NCI-H1930 (cell line): ENCODE data around the gene BRSK1.
"Not testable (repeated sequence)": the region's sequence is repeated elsewhere in the genome, so short reads cannot be mapped to it uniquely, and the experiment has no call there.

Experiments used
- DNase-seq, 2 experiments: peaks; one replicate each; lab custom pipeline; 2025; lab: John Stamatoyannopoulos, UW

BRSK1 gene

DNA sequence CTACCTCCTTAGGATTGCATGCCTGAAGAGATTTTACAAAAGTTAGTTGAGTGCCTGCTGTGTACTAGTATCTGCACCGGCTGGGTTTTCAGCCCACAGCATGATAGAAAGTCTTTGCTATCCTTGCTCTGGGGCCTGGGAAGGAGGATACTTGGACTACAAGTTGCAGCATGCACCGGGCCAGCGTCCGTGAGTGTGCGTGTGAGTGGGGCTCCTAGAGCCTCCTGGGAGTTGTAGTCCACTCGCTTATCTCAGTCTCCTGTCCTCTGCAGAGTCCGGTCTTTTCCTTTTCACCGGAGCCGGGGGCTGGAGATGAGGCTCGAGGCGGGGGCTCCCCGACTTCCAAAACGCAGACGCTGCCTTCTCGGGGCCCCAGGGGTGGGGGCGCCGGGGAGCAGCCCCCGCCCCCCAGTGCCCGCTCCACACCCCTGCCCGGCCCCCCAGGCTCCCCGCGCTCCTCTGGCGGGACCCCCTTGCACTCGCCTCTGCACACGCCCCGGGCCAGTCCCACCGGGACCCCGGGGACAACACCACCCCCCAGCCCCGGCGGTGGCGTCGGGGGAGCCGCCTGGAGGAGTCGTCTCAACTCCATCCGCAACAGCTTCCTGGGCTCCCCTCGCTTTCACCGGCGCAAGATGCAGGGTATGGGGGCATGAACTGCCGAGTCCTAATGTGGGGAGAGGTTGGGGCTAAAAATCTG, 20.6 kb downstream of the BRSK1 start:
- peak; percentile 34 to 68 for DNase-seq

DNA sequence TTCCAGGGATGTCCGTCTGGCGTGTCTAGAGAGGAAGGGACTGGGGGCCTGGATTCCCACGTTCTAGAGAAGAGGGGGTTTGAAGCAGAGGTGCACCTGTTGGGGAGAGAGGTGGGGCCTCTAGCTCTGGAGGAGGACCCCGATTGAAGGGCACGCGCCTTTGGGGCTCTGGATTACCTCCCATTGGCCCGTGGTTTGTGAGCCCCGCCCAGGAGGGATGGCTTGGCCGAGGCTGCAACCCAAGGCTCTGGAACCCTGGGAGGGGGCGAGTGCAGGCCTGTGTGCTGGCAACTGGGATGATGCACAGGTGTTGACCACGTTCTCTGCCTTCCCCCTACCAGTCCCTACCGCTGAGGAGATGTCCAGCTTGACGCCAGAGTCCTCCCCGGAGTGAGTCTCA, 21.2 kb downstream of the BRSK1 start:
- DNase-seq = no peak

DNA sequence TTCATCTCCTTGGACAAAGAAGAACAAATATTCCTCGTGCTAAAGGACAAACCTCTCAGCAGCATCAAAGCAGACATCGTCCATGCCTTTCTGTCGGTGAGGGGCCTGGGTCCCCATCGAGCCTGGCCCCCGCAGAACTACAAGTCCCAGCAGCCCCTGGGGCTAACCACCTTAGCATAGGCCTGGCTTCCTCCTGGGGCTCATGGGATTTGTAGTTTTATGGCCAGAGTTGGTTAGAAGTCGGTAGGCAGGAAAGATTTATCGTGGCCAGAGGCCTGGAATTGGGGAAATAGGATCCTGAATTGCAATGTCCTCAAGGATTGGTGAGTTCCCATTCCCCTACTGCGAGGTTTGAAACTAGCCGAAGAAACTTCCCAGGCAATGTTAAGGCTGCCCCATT, 21.7 kb downstream of the BRSK1 start:
- DNase-seq = peak; percentile 22 to 60

- DNase-seq = no peak
Measured at GRCh38 chr19:55305983-55306562, 22.3 kb downstream of the BRSK1 start.

GRCh38 chr19:55306712-55307111, 22.9 kb downstream of the BRSK1 start:
- DNase-seq = no peak

DNA sequence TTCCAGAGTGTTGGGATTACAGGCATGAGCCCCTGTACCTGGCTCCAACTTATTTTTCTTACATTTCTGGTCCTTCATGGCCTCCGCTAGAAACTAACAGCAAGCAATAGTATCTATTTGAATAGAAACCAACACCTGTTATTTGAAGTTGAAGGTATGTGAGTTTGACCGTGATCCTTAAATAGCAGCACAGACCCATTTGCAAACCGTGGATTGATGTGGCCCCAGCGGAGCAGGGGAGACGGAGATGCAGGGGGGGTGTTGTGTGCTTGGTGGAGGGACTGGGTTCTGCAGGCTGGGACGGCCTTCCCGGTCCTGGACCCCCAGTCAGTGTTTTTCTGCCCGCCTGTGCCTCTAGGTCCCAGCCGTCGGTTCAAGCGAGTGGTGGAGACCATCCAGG, 24.5 kb downstream of the BRSK1 start:
- DNase-seq = no peak

- DNase-seq = no peak
Measured at GRCh38 chr19:55309448-55309847, 25.7 kb downstream of the BRSK1 start.

GRCh38 chr19:55310498-55310897, 26.7 kb downstream of the BRSK1 start:
- no peak for DNase-seq

DNA sequence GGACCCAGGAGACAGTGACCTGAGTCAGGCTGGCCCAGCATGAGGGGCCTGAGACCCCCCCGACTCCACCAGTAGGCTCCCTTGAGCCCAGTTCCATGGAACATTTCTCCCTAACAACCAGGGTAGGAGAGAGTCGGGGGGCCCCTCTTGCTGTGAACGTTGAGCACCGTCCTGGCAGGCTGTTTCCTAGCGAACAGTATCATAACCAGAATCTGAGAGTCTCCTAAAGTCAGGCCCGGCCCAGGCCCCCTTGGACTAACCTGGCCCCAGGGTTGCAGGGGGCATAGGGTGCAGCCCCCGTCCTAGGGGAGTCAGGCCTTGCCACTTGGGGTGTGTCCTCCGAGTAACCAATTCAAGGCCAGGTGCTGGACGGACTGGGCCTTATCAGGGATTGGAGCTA, 27.6 kb downstream of the BRSK1 start:
- DNase-seq = no peak

- no peak for DNase-seq
Measured at GRCh38 chr19:55311797-55312196, 28.0 kb downstream of the BRSK1 start.

DNA sequence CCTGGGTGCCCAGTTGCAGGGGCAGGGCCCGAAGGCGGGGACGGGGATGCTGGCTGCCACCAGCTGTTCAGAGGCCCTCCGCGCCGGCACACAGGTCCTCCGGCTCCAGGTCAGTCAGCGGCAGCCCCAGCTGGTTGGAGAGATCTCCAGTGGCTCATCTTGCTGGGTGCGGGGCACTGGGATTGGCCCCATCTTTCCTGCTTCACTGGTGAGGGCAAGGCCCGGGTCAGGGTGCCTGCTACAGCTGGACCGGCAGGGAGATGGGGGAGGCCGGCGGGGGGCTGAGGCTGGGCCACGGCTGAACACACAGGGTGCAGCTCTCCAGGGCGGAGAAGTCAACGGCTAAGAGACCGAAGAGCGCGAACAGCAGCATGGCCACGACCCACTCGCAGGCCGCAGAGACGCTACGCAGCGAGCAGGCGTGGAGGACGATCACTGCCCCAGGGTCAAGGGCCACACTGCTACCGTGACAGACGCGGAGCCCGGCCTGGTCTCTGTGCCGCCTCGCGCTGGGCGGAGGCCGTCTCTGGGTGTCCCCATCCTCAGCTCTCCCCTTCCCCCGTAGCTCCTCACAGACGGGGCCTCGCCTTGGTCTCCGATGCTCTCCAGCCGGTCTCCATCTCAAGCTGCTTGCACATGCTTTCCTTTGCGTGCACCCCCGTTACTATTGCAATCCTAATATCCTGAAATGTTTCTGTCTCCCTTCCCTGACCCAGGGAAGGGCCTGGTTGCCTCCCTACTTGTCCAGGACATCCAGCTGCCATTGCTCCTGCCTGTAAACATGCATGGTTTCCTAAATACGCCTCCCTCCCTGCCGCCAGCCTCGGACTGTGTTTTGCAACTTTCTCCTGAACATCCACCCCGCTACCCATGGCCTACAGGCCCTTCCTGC, 29.1 kb downstream of the BRSK1 start:
- DNase-seq = no peak

GRCh38 chr19:55314396-55314795, 30.6 kb downstream of the BRSK1 start:
- DNase-seq = no peak

DNA sequence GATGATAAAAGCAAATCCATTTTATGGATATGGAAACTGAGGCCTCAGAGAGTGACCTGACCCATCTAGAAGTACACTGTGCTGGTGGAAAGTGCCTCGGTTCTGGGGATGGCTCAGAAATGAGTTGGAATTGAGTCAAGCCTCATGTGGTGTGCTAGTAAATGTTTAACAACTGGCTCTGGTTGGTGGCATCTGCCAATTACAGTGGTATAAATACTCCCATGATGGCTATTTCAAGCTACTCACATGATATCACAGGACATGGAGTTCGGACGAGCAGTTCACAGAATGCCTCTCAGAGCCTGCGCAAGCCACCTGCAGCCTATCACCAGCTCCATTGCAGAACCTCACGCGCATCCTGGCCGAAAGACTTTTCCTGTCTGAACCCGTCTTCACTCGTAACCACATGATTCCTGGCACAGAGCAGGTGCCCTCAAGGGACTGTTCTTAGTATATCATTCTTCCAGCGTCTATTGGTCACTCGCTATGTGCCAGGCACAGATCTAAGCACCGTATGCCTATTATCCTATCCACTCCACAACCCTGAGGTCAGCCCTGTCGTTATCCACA, 32.2 kb downstream of the BRSK1 start:
- DNase-seq = no peak

GRCh38 chr19:55316646-55317045, 32.8 kb downstream of the BRSK1 start:
- DNase-seq = no peak

DNA sequence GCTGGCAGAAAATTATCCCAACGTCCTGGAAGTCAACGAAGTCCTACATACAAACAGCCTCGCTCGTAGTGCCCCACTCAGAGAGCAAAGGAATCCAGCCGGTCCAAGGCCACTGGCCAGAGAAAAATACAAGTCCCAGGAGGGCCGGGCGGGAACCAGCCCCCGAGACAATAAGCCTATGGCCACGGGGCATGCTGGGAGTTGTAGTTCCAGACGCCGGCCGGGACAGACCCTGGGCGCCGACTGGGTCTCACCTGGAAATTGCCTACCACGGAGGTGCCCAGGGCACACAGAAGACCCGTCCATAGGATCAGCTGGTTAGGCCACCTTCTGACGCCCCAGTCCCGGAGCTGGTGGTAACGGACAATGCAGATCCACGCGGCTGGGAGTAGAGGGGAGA, 36.0 kb downstream of the BRSK1 start:
- peak; percentile 65 to 77 for DNase-seq

- no peak for DNase-seq
Measured at GRCh38 chr19:55320844-55321419, 37.1 kb downstream of the BRSK1 start.

DNA sequence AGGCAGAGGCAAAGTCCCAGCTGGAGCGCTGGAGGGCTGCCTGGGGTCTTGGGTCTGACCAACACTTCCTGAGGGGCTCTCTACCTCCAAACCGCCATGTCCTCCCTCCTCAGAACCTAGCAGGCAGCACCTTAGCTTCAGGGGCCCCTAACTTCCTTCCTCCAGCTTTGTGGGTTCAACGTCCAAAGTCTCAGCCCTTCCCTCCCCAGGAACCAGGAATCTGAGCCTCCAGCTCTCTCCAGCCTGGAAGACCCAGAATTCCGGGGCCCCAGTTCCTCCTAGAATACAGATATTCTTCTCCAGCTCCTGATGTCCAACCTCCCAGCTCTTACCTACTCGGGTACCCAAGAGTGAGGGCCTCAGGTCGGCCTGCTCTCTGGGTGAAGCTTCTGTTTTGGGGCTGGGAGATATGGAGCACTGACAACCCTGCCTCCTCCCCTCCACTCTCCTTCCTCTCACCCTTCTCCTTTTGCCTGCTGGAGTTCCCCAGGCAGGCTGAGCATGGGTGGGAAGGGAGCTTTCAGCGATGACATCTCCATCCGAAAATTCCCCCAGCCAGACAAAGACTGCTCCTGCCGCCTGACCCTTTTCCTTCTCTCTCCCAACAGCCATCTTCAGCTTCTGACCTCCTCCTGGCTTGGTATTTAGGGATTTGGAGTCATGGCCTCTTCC, 37.8 kb downstream of the BRSK1 start:
- no peak for DNase-seq

- DNase-seq = no peak
Measured at GRCh38 chr19:55322204-55322885, 38.5 kb downstream of the BRSK1 start.

GRCh38 chr19:55324662-55325061, 40.9 kb downstream of the BRSK1 start:
- DNase-seq = no peak

DNA sequence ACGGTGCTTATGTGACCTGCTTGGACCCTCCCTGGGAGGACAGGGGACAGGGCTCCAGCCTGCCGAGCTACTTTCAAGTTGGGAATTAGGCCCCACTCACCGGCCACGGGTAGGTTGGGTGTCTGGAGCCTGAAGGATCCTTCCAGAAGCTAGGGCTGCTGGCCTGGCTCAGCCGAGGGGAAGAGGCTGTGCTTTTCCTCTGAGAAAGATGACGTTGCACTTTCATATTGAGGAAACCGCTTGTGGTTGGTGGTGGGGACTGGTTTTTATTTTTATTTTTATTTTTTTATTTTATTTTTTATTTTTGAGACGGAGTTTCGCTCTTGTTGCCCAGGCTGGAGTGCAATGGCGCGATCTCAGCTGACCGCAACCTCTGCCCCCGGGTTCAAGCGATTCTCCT, 41.4 kb downstream of the BRSK1 start, which contains the start of gene TMEM150B:
Gene TMEM150B (minus strand): TSS at position 170 of the 400 bp plus-strand sequence. CDS start 4,305 bp downstream, outside the sequence.
- DNase-seq = no peak

GRCh38 chr19:55328774-55329318, 45.0 kb downstream of the BRSK1 start:
- DNase-seq = not testable (repeated sequence)
